ENCODE measurements around the gene PDE8B.

The PDE8B gene

DNA sequence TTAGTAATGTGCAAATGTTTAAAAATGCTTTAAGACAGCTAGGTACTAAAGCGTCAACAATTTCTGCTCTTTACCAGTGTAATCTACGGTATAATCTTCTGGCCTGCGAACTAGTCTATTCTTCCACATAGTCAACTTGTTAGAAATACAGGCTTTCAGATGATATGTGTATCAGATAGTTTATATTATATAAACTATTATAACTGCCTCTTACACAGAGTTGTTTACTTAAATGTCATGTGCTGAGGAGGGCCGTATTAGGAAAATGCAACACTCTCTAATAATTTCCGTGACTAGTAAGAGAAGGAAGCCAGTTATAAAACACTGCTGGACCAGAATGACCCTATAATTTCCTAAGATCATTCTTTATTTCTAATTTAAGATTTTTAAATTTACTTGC, 218.0 kb downstream of the PDE8B start:
- TF ChIP-seq EGR1 (IDR thresholded peaks at IDR 0.05) (no peak), TEAD4 (IDR thresholded peaks at IDR 0.05) (no peak), RAD21 (IDR thresholded peaks at IDR 0.05; ENCODE audit: low read depth) (no peak)

- no peak for TF ChIP-seq CREB1 (IDR thresholded peaks at IDR 0.05; ENCODE audit: low read depth)
- TF ChIP-seq EGR1 (IDR thresholded peaks at IDR 0.05), result no peak
These were observed 220.2 kb downstream of the PDE8B start for GRCh38 chr5:77430726-77431125.

DNA sequence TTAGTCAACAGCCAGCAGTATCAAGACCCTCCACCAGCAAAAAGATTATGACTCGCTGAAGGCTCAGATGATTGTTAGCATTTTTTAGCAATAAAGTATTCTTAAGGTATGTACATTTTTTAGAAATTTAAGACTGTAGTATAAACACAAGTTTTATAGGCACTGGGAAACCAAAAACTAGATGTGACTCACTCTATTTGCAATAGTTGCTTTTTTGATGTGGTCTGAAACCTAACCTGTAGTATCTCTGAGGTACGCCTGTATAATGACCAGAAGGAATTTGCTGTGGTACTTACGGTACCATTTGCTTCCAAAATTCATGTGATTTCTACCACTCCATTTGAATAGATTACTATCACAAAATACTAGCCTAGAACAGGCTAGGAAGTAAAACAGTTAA, 220.8 kb downstream of the PDE8B start:
- no peak for TF ChIP-seq ZBTB7A (IDR thresholded peaks at IDR 0.05; ENCODE audit: low read depth)

GRCh38 chr5:77431719-77432118, 221.2 kb downstream of the PDE8B start:
- TF ChIP-seq TEAD4 (IDR thresholded peaks at IDR 0.05), result no peak

DNA sequence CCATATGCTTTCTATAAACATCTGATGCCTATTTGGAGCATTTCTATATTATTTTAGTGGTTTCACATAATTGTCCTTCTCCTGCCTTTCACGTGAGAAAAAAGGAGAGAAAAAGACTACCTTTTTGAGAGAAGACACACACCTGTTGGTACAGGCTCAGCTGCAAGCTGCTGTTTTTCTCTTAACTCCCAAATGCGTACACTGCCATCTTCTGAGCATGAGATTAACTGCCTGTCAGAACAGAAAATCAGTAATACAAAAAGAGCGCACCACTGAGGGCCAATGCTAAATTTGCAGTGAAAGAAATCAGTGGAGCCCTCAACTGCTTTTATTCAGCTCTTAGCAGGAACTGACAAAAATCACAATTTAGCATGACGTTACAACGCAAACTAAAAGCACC, 226.7 kb downstream of the PDE8B start:
- TF ChIP-seq FOXM1 (IDR thresholded peaks at IDR 0.05; ENCODE audit: borderline replicate concordance, low read depth) (no peak), RAD21 (IDR thresholded peaks at IDR 0.05; ENCODE audit: low read depth) (peak; percentile 19; the same call in 1 of the 2 replicates), TEAD4 (IDR thresholded peaks at IDR 0.05) (no peak), MAX (IDR thresholded peaks at IDR 0.05) (no peak), YY1 (IDR thresholded peaks at IDR 0.05; ENCODE audit: low read depth) (no peak), NFIC (IDR thresholded peaks at IDR 0.05) (no peak), TCF12 (IDR thresholded peaks at IDR 0.05; ENCODE audit: low read depth) (no peak), CREB1 (IDR thresholded peaks at IDR 0.05; ENCODE audit: low read depth) (no peak)
- TF ChIP-seq, protein P1, sequence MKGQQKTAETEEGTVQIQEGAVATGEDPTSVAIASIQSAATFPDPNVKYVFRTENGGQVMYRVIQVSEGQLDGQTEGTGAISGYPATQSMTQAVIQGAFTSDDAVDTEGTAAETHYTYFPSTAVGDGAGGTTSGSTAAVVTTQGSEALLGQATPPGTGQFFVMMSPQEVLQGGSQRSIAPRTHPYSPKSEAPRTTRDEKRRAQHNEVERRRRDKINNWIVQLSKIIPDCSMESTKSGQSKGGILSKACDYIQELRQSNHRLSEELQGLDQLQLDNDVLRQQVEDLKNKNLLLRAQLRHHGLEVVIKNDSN (IDR thresholded peaks at IDR 0.05), result no peak

GRCh38 chr5:77438071-77438470, 227.6 kb downstream of the PDE8B start:
- no peak for TF ChIP-seq REST (IDR thresholded peaks at IDR 0.05; ENCODE audit: low read depth)

DNA sequence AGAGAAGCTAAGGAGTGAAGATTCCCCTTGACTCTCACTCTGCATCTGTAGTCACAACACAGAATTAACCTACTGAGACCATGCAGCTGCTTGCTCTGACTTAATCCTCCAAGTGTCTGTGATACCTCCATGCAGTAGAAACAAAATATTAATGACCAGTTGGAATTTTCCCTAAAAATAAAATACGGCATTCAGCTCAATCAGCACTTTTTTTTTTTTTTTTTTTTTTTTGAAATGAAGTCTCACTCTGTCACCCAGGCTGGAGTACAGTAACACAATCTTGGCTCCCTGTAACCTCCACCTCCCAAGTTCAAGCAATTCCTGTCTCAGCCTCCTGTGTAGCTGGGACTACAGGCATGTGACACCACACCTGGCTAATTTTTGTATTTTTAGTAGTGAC, 233.2 kb downstream of the PDE8B start:
- TF ChIP-seq RAD21 (IDR thresholded peaks at IDR 0.05; ENCODE audit: low read depth), result no peak
- TF ChIP-seq CEBPB (IDR thresholded peaks at IDR 0.05), result no peak

DNA sequence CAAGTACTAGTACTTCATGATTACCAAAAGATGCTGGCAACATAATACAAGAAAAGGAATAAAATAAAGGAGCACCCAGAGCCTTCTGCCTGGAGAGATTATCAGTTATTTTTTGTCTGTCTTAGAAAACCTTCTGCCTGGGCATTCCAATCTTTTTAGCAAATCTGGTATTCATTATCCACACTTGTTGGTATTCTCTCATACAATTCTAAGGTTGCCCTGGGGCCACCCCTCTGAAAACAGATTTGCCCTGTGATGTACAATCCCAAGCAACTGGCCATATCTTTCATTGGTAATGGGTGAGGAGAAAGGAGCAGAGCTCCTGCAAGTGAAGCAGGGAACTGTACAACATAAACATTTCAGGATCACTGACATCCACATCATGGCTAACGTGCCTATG, 233.9 kb downstream of the PDE8B start:
- TF ChIP-seq TCF12 (IDR thresholded peaks at IDR 0.05; ENCODE audit: low read depth), result no peak
- no peak for TF ChIP-seq MAX (IDR thresholded peaks at IDR 0.05)
- TF ChIP-seq REST (IDR thresholded peaks at IDR 0.05; ENCODE audit: low read depth), result no peak
- TF ChIP-seq RAD21 (IDR thresholded peaks at IDR 0.05; ENCODE audit: low read depth), result no peak
- TF ChIP-seq TEAD4 (IDR thresholded peaks at IDR 0.05), result no peak
- no peak for TF ChIP-seq TAF1 (IDR thresholded peaks at IDR 0.05; ENCODE audit: low read depth)
- TF ChIP-seq EP300 (IDR thresholded peaks at IDR 0.05; ENCODE audit: borderline replicate concordance), result no peak
- TF ChIP-seq CEBPB (IDR thresholded peaks at IDR 0.05), result no peak
- TF ChIP-seq YY1 (IDR thresholded peaks at IDR 0.05; ENCODE audit: low read depth), result no peak
- no peak for TF ChIP-seq FOXM1 (IDR thresholded peaks at IDR 0.05; ENCODE audit: borderline replicate concordance, low read depth)

GRCh38 chr5:77448831-77449230, 238.4 kb downstream of the PDE8B start:
- TF ChIP-seq TEAD4 (IDR thresholded peaks at IDR 0.05) (no peak), TCF12 (IDR thresholded peaks at IDR 0.05; ENCODE audit: low read depth) (no peak), CEBPB (IDR thresholded peaks at IDR 0.05) (no peak)

All from Ishikawa (cell line).